Liver (tissue), 9 donors: ENCODE measurements around the gene MTSS2. TPM values are rescaled to one million over a fixed set of nuclear protein-coding genes. Genes with fewer than 3 reads are reported as not detected.

Experiments
- DNase-seq: peaks from one replicate; pipeline ENCODE4 v3.0.0-alpha.2; 2017; ENCODE audit warnings: low spot score
- H3K27ac ChIP-seq, 2 donors: one replicate each; pipeline ENCODE4 v1.7.0; 2013; ENCODE audit warnings: inconsistent platforms in 2 of 2, low read length in 2 of 2, control low read depth in 1 of 2, low read depth in 1 of 2, mild to moderate bottlenecking in 1 of 2
- H3K27me3 ChIP-seq, 4 donors: one replicate each; pipeline versions ENCODE4 v1.6.1 to v1.7.0; 2013; ENCODE audit warnings: low read length in 3 of 4, inconsistent platforms in 1 of 4, mild to moderate bottlenecking in 1 of 4, moderate library complexity in 1 of 4; ENCODE audit not compliant: control insufficient read depth in 4 of 4, insufficient read depth in 4 of 4
- H3K36me3 ChIP-seq, 4 donors: one replicate each; pipeline versions ENCODE4 v1.6.1 to v1.7.0; 2013; ENCODE audit warnings: low read length in 3 of 4, mild to moderate bottlenecking in 3 of 4, low read depth in 1 of 4, moderate library complexity in 1 of 4; ENCODE audit not compliant: control insufficient read depth in 4 of 4, insufficient read depth in 3 of 4
- H3K4me1 ChIP-seq, 4 donors: one replicate each; pipeline versions ENCODE4 v1.6.1 to v1.7.0; 2013; ENCODE audit warnings: low read length in 3 of 4, mild to moderate bottlenecking in 3 of 4, moderate library complexity in 1 of 4; ENCODE audit not compliant: control insufficient read depth in 4 of 4, insufficient read depth in 4 of 4
- H3K4me3 ChIP-seq, 3 donors: one replicate each; pipeline versions ENCODE4 v1.6.1 to v1.7.0; 2013; ENCODE audit warnings: low read length in 3 of 3, control low read depth in 1 of 3, low read depth in 1 of 3, mild to moderate bottlenecking in 1 of 3
- H3K9ac ChIP-seq, 2 donors: one replicate each; pipeline ENCODE4 v1.7.0; 2013; ENCODE audit warnings: low read length in 2 of 2, mild to moderate bottlenecking in 2 of 2, moderate library complexity in 2 of 2, control low read depth in 1 of 2, low read depth in 1 of 2
- H3K9me3 ChIP-seq, 4 donors: one replicate each; pipeline versions ENCODE4 v1.6.1 to v1.7.0; 2013; ENCODE audit warnings: low read length in 3 of 4; ENCODE audit not compliant: control insufficient read depth in 4 of 4
- EGR1 ChIP-seq, 2 donors: IDR thresholded peaks; 2 replicates each; pipeline ENCODE4 v1.6.1; 2016 to 2018; ENCODE audit warnings: antibody characterized with exemption in 2 of 2, low read depth in 2 of 2
- FOXA1 ChIP-seq: IDR thresholded peaks from 2 replicates; pipeline ENCODE4 v1.6.1; 2016; ENCODE audit warnings: antibody characterized with exemption
- FOXA2 ChIP-seq: IDR thresholded peaks from 2 replicates; pipeline ENCODE4 v1.6.1; 2016; ENCODE audit warnings: antibody characterized with exemption
- GABPA ChIP-seq, 2 donors: IDR thresholded peaks in 1 of 2; conservative IDR thresholded peaks in 1 of 2; 2 replicates each; pipeline ENCODE4 v1.6.1; 2016; ENCODE audit warnings: antibody characterized with exemption in 2 of 2, mild to moderate bottlenecking in 1 of 2, moderate library complexity in 1 of 2
- HNF4A ChIP-seq, 2 donors: conservative IDR thresholded peaks; 2 replicates each; pipeline ENCODE4 v1.6.1; 2016; ENCODE audit warnings: antibody characterized with exemption in 2 of 2, mild to moderate bottlenecking in 2 of 2
- HNF4G ChIP-seq: IDR thresholded peaks from 2 replicates; pipeline ENCODE4 v1.6.1; 2016; ENCODE audit warnings: antibody characterized with exemption
- JUND ChIP-seq, 2 donors: IDR thresholded peaks; 2 replicates each; pipeline ENCODE4 v1.6.1; 2016; ENCODE audit warnings: antibody characterized with exemption in 2 of 2
- NR2F2 ChIP-seq: IDR thresholded peaks from 2 replicates; pipeline ENCODE4 v1.6.1; 2016; ENCODE audit warnings: antibody characterized with exemption
- RAD21 ChIP-seq, 2 donors: IDR thresholded peaks; 2 replicates each; pipeline ENCODE4 v1.6.1; 2016; ENCODE audit warnings: antibody characterized with exemption in 2 of 2, mild to moderate bottlenecking in 2 of 2
- RXRA ChIP-seq, 2 donors: IDR thresholded peaks; 2 replicates each; pipeline ENCODE4 v1.6.1; 2017 to 2018; ENCODE audit warnings: antibody characterized with exemption in 2 of 2, mild to moderate bottlenecking in 1 of 2
- SP1 ChIP-seq: IDR thresholded peaks from 2 replicates; pipeline ENCODE4 v1.6.1; 2018; ENCODE audit warnings: antibody characterized with exemption, mild to moderate bottlenecking
- TAF1 ChIP-seq: conservative IDR thresholded peaks from 2 replicates; pipeline ENCODE4 v1.6.1; 2016; ENCODE audit warnings: antibody characterized with exemption, mild to moderate bottlenecking
- YY1 ChIP-seq: IDR thresholded peaks from 2 replicates; pipeline ENCODE4 v1.6.1; 2016; ENCODE audit warnings: antibody characterized with exemption, mild to moderate bottlenecking
- WGBS: extraction: QIAGEN DNeasy Blood & Tissue Kit; methylation state at CpG from one replicate; pipeline ENCODE4 v1.1.7; 2013; 5-methylcytosine and 5-hydroxymethylcytosine counted together
- polyA plus RNA-seq, 2 donors: library from polyadenylated mRNA; stranded (reverse) in 1 of 2; unstranded in 1 of 2; fragments of 200-250 nt in 1 of 2; fragments of >200 nt in 1 of 2; fragmentation: Nextera tagmentation in 1 of 2; extraction: Ambion mirVana in 1 of 2; gene quantifications; one replicate each; pipeline versions ENCODE4 v1.2.1 to v1.2.3, GENCODE V29; 2013 to 2015
- total RNA-seq, 2 donors: library from RNA; depleted of rRNA; stranded (reverse); fragments of >200 nt; gene quantifications; one replicate each; pipeline ENCODE4 v1.2.3, GENCODE V29; 2014
- TF ChIP-seq, protein P1 (sequence below): IDR thresholded peaks from 2 replicates; pipeline ENCODE4 v1.6.1; 2016; ENCODE audit warnings: antibody characterized with exemption
- TF ChIP-seq, protein P2 (sequence below): IDR thresholded peaks from 2 replicates; pipeline ENCODE4 v1.6.1; 2016; ENCODE audit warnings: antibody characterized with exemption, mild to moderate bottlenecking
- TF ChIP-seq, protein P3 (sequence below): fragments of 150-350 bp; IDR thresholded peaks from 2 replicates; pipeline ENCODE4 v1.5.1; 2017; ENCODE audit warnings: improper control_type of control experiment, low read depth, low read length; ENCODE audit not compliant: missing input control
- TF ChIP-seq, protein P4 (sequence below): IDR thresholded peaks from 2 replicates; pipeline ENCODE4 v1.6.1; 2016; ENCODE audit warnings: antibody characterized with exemption
- TF ChIP-seq, protein P5 (sequence below): IDR thresholded peaks from 2 replicates; pipeline ENCODE4 v1.6.1; 2016; ENCODE audit warnings: antibody characterized with exemption
- donor health status: healthy.
- donor health status: healthy.
- donor health status: healthy.
- donor health status: healthy.
- donor health status: healthy.

The MTSS2 gene
- total and polyA plus RNA-seq, 4 donors = 3.8 to 95.7 (median 35.9) TPM

DNA sequence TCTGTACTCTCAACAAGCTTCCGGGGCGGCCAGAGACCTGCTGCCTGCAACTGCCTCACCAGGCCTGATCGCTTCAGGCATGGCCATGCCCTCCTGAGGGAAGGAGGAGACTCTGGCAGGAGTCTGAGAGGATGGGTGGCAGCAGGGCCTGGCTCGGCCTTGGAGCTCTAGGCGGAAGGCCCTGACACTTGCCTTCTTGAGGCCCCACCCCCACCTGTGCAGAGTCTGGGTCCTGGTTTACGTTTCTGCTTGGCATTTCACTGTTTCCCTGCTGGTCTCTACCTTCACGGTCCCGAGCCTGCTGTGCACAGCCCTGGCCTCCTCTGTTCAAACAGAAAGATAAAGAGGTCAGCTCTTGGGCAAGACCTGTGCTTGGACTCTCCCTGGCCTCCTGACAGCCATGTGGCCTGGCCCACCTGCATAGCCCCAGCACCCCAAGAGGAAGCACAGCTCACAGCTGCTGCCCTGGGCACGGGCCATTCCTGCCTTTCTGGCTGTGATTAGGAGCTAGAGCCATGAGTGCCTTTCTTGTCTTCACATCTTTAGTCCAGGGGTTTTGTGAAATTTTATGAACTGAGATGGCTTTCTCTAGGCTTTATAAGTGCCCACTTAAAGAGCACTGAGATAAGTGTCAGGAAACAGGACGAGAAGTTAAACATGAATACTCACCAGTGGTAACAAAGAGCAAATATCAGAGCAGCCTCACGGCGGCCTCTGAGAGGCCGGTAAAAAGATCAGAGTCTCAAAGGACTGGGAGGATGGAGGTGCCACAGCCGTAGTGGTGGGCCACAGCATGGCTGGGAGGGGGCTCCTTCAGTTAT lies 25.6 kb upstream of the MTSS2 start:
- Histone ChIP-seq H3K27me3 (no peaks in the 10 kb centered on the region), H3K4me1 (peaks cover 29 to 49% (median 43%) of the 10 kb centered on the region in 4 donors), H3K27ac (peak overlapping the region; percentile 88 to 93), H3K4me3 (no peak overlapping the region), H3K9me3 (no peaks in the 10 kb centered on the region), H3K36me3 (no peaks in the 10 kb centered on the region), H3K9ac (no peak overlapping the region)
- TF ChIP-seq NR2F2 = no peak
- TF ChIP-seq, protein P1, sequence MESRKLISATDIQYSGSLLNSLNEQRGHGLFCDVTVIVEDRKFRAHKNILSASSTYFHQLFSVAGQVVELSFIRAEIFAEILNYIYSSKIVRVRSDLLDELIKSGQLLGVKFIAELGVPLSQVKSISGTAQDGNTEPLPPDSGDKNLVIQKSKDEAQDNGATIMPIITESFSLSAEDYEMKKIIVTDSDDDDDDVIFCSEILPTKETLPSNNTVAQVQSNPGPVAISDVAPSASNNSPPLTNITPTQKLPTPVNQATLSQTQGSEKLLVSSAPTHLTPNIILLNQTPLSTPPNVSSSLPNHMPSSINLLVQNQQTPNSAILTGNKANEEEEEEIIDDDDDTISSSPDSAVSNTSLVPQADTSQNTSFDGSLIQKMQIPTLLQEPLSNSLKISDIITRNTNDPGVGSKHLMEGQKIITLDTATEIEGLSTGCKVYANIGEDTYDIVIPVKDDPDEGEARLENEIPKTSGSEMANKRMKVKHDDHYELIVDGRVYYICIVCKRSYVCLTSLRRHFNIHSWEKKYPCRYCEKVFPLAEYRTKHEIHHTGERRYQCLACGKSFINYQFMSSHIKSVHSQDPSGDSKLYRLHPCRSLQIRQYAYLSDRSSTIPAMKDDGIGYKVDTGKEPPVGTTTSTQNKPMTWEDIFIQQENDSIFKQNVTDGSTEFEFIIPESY = no peak
- TF ChIP-seq, protein P2, sequence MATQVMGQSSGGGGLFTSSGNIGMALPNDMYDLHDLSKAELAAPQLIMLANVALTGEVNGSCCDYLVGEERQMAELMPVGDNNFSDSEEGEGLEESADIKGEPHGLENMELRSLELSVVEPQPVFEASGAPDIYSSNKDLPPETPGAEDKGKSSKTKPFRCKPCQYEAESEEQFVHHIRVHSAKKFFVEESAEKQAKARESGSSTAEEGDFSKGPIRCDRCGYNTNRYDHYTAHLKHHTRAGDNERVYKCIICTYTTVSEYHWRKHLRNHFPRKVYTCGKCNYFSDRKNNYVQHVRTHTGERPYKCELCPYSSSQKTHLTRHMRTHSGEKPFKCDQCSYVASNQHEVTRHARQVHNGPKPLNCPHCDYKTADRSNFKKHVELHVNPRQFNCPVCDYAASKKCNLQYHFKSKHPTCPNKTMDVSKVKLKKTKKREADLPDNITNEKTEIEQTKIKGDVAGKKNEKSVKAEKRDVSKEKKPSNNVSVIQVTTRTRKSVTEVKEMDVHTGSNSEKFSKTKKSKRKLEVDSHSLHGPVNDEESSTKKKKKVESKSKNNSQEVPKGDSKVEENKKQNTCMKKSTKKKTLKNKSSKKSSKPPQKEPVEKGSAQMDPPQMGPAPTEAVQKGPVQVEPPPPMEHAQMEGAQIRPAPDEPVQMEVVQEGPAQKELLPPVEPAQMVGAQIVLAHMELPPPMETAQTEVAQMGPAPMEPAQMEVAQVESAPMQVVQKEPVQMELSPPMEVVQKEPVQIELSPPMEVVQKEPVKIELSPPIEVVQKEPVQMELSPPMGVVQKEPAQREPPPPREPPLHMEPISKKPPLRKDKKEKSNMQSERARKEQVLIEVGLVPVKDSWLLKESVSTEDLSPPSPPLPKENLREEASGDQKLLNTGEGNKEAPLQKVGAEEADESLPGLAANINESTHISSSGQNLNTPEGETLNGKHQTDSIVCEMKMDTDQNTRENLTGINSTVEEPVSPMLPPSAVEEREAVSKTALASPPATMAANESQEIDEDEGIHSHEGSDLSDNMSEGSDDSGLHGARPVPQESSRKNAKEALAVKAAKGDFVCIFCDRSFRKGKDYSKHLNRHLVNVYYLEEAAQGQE = no peak
- peak; percentile 43 for TF ChIP-seq SP1
- peak; percentile 21 to 28 for TF ChIP-seq RAD21 (IDR thresholded peaks at IDR 0.05)
- TF ChIP-seq JUND (IDR thresholded peaks at IDR 0.05) = no peak
- TF ChIP-seq, protein P3, sequence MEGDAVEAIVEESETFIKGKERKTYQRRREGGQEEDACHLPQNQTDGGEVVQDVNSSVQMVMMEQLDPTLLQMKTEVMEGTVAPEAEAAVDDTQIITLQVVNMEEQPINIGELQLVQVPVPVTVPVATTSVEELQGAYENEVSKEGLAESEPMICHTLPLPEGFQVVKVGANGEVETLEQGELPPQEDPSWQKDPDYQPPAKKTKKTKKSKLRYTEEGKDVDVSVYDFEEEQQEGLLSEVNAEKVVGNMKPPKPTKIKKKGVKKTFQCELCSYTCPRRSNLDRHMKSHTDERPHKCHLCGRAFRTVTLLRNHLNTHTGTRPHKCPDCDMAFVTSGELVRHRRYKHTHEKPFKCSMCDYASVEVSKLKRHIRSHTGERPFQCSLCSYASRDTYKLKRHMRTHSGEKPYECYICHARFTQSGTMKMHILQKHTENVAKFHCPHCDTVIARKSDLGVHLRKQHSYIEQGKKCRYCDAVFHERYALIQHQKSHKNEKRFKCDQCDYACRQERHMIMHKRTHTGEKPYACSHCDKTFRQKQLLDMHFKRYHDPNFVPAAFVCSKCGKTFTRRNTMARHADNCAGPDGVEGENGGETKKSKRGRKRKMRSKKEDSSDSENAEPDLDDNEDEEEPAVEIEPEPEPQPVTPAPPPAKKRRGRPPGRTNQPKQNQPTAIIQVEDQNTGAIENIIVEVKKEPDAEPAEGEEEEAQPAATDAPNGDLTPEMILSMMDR = no peak
- no peak for TF ChIP-seq EGR1 (IDR thresholded peaks at IDR 0.05; ENCODE audit: low read depth in 2 of 2)
- TF ChIP-seq FOXA1 = no peak
- no peak for TF ChIP-seq TAF1
- TF ChIP-seq, protein P4, sequence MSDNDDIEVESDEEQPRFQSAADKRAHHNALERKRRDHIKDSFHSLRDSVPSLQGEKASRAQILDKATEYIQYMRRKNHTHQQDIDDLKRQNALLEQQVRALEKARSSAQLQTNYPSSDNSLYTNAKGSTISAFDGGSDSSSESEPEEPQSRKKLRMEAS = peak; percentile 96
- no peak for TF ChIP-seq YY1
- peak in 1 of 2 donors; percentile 80 for TF ChIP-seq RXRA (IDR thresholded peaks at IDR 0.05)
- TF ChIP-seq, protein P5, sequence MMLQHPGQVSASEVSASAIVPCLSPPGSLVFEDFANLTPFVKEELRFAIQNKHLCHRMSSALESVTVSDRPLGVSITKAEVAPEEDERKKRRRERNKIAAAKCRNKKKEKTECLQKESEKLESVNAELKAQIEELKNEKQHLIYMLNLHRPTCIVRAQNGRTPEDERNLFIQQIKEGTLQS = no peak
- no peak for TF ChIP-seq GABPA (IDR thresholded peaks at IDR 0.05 in 1 of 2, conservative IDR thresholded peaks at IDR 0.05 in 1 of 2)
- no peak for TF ChIP-seq HNF4G
- TF ChIP-seq HNF4A (conservative IDR thresholded peaks at IDR 0.05) = peak; percentile 51 to 81
- no peak for TF ChIP-seq FOXA2
- 74% methylated on average over 14 of the region's 14 CpGs for WGBS
- DNase-seq = no peak
